ENCODE measurements around the gene KCNQ5. TPM values are rescaled to one million over a fixed set of nuclear protein-coding genes. Genes with fewer than 3 reads are reported as not detected.
A peak's percentile ranks its signal among the peaks of the same experiment; 100 is the strongest.

KCNQ5 gene
- total RNA-seq, 6 experiments from 2014 or later = 16.3 to 35.5 (median 20.2) TPM

DNA sequence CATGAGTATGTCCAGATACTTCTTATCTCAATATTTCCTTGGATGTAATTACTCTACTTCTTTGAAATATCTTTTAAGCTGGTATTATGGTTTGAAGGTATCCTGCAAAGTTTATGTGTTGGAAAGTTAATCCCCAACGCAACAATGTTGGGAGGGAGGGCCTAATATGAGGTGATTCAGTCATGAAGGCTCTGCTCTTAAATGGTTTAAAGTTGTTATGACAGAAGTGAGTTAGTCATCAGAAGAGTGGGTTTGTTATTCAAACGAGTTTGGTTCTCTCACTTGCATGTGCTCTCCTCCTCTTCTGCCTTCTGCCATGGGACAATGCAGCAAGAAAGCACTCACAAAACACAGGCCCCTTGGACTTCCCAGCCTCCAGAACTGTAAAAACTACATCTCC lies 176.3 kb downstream of the KCNQ5 start:
- Mint-ChIP-seq H3K4me3 (no peak overlapping the region; the same call in 1 of the 2 replicates), H3K4me1 (ENCODE audit: low read depth) (peaks cover 13% of the 10 kb centered on the region), H3K27ac (peak overlapping the region; percentile 65), H3K9me3 (no peaks in the 10 kb centered on the region), H3K27me3 (ENCODE audit: insufficient read depth) (no peaks in the 10 kb centered on the region), H3K36me3 (ENCODE audit: low read depth) (peaks cover 14% of the 10 kb centered on the region)
- DNase-seq = peak; percentile 67
- TF ChIP-seq, protein P1, sequence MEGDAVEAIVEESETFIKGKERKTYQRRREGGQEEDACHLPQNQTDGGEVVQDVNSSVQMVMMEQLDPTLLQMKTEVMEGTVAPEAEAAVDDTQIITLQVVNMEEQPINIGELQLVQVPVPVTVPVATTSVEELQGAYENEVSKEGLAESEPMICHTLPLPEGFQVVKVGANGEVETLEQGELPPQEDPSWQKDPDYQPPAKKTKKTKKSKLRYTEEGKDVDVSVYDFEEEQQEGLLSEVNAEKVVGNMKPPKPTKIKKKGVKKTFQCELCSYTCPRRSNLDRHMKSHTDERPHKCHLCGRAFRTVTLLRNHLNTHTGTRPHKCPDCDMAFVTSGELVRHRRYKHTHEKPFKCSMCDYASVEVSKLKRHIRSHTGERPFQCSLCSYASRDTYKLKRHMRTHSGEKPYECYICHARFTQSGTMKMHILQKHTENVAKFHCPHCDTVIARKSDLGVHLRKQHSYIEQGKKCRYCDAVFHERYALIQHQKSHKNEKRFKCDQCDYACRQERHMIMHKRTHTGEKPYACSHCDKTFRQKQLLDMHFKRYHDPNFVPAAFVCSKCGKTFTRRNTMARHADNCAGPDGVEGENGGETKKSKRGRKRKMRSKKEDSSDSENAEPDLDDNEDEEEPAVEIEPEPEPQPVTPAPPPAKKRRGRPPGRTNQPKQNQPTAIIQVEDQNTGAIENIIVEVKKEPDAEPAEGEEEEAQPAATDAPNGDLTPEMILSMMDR (IDR thresholded peaks at IDR 0.05) = no peak

DNA sequence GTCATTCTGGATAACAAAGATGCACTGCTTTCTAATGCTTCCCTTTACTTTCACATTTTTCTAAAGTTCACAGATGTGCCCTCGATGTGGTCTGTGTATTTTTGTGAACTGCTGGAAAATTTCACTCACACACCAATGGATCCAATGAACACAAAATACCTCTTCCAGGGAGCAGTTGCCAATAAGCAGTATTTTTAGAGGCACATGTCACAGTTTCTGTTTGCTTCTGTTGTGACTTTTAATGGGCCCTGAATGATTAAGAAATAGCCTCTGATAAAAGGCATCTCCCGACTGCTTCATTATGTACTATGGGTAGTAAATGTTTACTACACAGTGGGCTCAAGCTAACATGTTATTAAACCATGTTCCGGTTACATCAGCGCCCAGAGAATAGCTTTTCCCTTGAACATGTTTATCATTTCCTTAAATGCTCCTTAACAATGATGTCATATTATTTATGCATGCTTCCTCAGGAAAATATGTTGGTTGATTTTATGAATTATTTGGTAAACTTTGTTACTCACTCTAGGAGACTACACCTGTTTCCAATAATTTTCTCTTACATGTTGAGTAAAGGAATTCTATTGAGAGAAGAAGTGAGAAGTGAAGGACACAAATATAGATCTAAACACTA lies 188.0 kb downstream of the KCNQ5 start:
- Mint-ChIP-seq H3K36me3 (ENCODE audit: low read depth) (peaks cover 6% of the 10 kb centered on the region), H3K9me3 (no peaks in the 10 kb centered on the region), H3K27me3 (ENCODE audit: insufficient read depth) (no peaks in the 10 kb centered on the region), H3K27ac (peak overlapping the region; percentile 79), H3K4me3 (no peak overlapping the region; the same call in 1 of the 2 replicates), H3K4me1 (ENCODE audit: low read depth) (peaks cover 52% of the 10 kb centered on the region)
- no peak for DNase-seq
- TF ChIP-seq, protein P1 (IDR thresholded peaks at IDR 0.05) = no peak

DNA sequence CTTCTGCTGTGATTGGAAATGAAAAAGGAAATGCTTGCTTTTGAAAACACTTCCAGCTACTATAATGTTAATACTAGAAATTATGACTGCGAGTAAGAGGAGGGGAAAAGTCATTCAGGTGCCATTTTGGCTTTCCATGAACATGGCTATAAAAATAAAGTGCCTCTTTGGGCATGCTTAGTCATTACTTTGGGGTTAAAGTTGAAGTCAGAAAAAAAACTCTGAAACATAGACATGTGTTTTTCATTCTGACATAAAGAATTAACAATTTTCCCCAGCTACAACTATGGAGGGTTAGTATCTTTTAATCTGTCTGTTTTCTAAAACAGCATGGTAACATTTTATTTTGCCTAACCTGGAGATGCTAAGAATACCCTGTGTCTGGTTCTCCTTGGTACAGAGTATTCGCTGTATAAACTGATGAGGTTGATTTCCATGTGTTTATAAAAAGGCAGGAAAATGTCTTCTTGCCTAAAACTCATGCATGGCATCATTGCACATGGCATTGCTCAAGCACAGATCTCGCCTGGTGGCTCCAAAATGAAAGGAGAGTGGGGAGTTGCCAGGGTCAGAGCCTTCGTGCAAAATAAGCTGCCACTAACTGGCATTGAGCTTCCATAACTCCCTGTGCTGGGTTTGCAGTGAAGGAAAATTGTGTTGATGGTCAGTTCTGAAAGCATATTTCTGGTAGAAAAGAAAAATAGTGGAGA lies 188.9 kb downstream of the KCNQ5 start:
- DNase-seq = peak; percentile 27
- TF ChIP-seq, protein P1 (IDR thresholded peaks at IDR 0.05) = no peak
- H3K27ac Mint-ChIP-seq = peak overlapping the region; percentile 79

DNA sequence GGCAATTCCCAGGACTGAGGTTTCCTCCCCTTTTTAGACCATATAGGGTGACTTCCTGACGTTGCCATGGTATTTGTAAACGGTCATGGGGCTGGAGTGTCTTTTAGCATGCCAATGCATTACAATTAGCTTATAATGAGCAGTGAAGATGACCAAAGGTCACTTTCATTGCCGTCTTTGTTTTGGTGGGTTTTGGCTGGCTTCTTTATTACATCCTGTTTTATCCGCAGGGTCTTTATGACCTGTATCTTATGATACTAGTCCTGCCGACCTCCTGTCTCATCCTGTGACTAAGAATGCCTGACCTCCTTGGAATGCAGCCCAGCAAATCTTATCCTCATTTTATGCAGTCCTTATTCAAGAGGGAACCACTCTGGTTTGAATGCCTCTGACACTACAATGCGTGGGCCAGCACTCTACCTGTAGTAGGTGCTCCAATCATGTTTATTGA lies 190.1 kb downstream of the KCNQ5 start:
- DNase-seq = peak; percentile 90
- peaks cover 17% of the 10 kb centered on the region for H3K36me3 Mint-ChIP-seq (ENCODE audit: low read depth)
- peak overlapping the region; percentile 89 for H3K27ac Mint-ChIP-seq
- TF ChIP-seq, protein P1 (IDR thresholded peaks at IDR 0.05) = no peak
- peaks cover 1% of the 10 kb centered on the region; the same call in 1 of the 2 replicates for H3K27me3 Mint-ChIP-seq (ENCODE audit: insufficient read depth)
- H3K4me3 Mint-ChIP-seq = peak overlapping the region; percentile 14
- no peaks in the 10 kb centered on the region; the same call in 1 of the 2 replicates for H3K9me3 Mint-ChIP-seq
- peaks cover 73% of the 10 kb centered on the region for H3K4me1 Mint-ChIP-seq (ENCODE audit: low read depth)

More for the DNA sequence above, 188.9 kb downstream of the KCNQ5 start:
- Mint-ChIP-seq H3K27me3 (ENCODE audit: insufficient read depth) (no peaks in the 10 kb centered on the region; the same call in 1 of the 2 replicates), H3K36me3 (ENCODE audit: low read depth) (peaks cover 13% of the 10 kb centered on the region), H3K4me1 (ENCODE audit: low read depth) (peaks cover 60% of the 10 kb centered on the region), H3K4me3 (0 out of 2 replicates have a peak overlapping the region, but pooled peaks have one; percentile 20), H3K9me3 (no peaks in the 10 kb centered on the region; the same call in 1 of the 2 replicates)

DNA sequence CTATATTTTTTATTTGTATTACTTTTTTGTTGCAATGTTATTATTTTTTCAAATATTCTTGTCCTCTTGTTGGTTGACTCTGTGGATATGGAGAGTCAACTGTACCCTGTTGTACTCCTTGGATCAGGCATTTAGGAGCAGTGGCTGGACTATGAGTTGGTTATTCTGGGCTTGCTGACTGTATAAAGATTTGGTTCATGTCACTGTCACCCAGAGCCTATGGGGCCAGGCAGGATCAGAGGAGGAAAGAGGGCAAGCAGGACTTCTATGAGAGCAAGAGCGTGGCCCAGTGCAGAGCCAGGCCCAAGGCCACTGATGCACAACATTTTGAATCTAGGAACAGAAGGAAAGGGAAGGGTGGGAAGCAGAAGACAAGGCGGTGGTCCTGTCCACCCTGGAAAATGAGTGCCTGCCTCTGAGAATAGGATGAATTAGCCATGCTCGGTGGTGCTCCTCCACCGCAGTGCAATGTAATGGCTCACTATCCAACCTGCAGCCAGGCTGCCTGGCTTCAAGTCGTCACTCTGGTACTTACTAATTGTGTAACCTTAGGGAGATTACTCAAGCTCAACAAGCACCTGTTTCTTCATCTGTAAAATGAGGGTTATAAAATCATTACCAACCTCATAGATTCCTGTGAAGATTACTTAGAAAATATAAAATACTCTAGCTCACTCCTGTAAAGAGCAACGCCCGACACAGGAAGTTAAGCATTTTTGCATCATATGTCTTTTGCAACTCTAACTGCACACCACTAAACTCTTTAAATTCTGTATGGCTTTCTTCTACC lies 192.1 kb downstream of the KCNQ5 start:
- Mint-ChIP-seq H3K9me3 (no peaks in the 10 kb centered on the region; the same call in 1 of the 2 replicates), H3K4me3 (no peak overlapping the region), H3K27me3 (ENCODE audit: insufficient read depth) (peaks cover 1% of the 10 kb centered on the region; the same call in 1 of the 2 replicates), H3K4me1 (ENCODE audit: low read depth) (peaks cover 77% of the 10 kb centered on the region), H3K27ac (0 out of 2 replicates have a peak overlapping the region, but pooled peaks have one; percentile 25), H3K36me3 (ENCODE audit: low read depth) (peaks cover 10% of the 10 kb centered on the region)
- TF ChIP-seq, protein P1 (IDR thresholded peaks at IDR 0.05) = no peak
- no peak for DNase-seq

Measured in HFFc6 (cell line).